HEK293 (cell line): Measurements from ENCODE around the gene OVOL3.

Experiments
- GLIS1 ChIP-seq: fragments of 450-650 bp; formaldehyde crosslinking; IDR thresholded peaks from 2 replicates; pipeline ENCODE4 v1.5.1; 2016; ENCODE audit warnings: missing biosample characterization, missing genetic modification characterization
- HOXA7 ChIP-seq: sonication (generic); formaldehyde crosslinking; IDR thresholded peaks from 2 replicates; pipeline ENCODE4 v1.8.1; 2022; ENCODE audit warnings: missing genetic modification reagents, borderline replicate concordance
- KLF7 ChIP-seq: fragments of 450-650 bp; formaldehyde crosslinking; IDR thresholded peaks from 2 replicates; pipeline ENCODE4 v1.5.1; 2016; ENCODE audit warnings: missing biosample characterization, missing genetic modification characterization, borderline replicate concordance
- KLF8 ChIP-seq: fragments of 450-650 bp; formaldehyde crosslinking; IDR thresholded peaks from 2 replicates; pipeline ENCODE4 v1.5.1; 2016; ENCODE audit warnings: missing biosample characterization, missing genetic modification characterization
- PATZ1 ChIP-seq: fragments of 450-650 bp; formaldehyde crosslinking; IDR thresholded peaks from 2 replicates; pipeline ENCODE4 v1.5.1; 2016; ENCODE audit warnings: missing biosample characterization, missing genetic modification characterization
- PRDM10 ChIP-seq: fragments of 450-650 bp; formaldehyde crosslinking; IDR thresholded peaks from 2 replicates; pipeline ENCODE4 v1.5.1; 2016; ENCODE audit warnings: missing biosample characterization, missing genetic modification characterization
- REST ChIP-seq: fragments of 450-650 bp; formaldehyde crosslinking; IDR thresholded peaks from 2 replicates; pipeline ENCODE4 v1.5.1; 2016; ENCODE audit warnings: missing biosample characterization, missing genetic modification characterization
- SP3 ChIP-seq: fragments of 450-650 bp; formaldehyde crosslinking; IDR thresholded peaks from 2 replicates; pipeline ENCODE4 v1.5.1; 2016; ENCODE audit warnings: missing biosample characterization, missing genetic modification characterization
- ZBTB11 ChIP-seq: fragments of 450-650 bp; formaldehyde crosslinking; conservative IDR thresholded peaks from 2 replicates; pipeline ENCODE4 v1.5.1; 2016; ENCODE audit warnings: low read depth, missing biosample characterization, missing genetic modification characterization
- ZBTB26 ChIP-seq: fragments of 450-650 bp; formaldehyde crosslinking; optimal IDR thresholded peaks from 2 replicates; pipeline ENCODE3; 2016; ENCODE audit warnings: missing biosample characterization, mild to moderate bottlenecking, missing genetic modification characterization
- ZEB2 ChIP-seq: fragments of 450-650 bp; formaldehyde crosslinking; IDR thresholded peaks from 2 replicates; pipeline ENCODE4 v1.5.1; 2016; ENCODE audit warnings: missing biosample characterization, missing genetic modification characterization
- ZFHX2 ChIP-seq: fragments of 450-650 bp; formaldehyde crosslinking; conservative IDR thresholded peaks from 2 replicates; pipeline ENCODE4 v1.5.1; 2016; ENCODE audit warnings: missing biosample characterization, missing genetic modification characterization
- ZNF174 ChIP-seq: fragments of 450-650 bp; formaldehyde crosslinking; IDR thresholded peaks from 2 replicates; pipeline ENCODE4 v1.5.0; 2017; ENCODE audit warnings: missing biosample characterization, mild to moderate bottlenecking, missing genetic modification characterization
- ZNF274 ChIP-seq, 2 experiments: fragments of 200-500 bp in 1 of 2; fragments of 450-650 bp in 1 of 2; sonication (Bioruptor generic) in 1 of 2; formaldehyde crosslinking in 1 of 2; IDR thresholded peaks; 2 replicates each; pipeline versions ENCODE4 v1.5.1 to v1.6.1; 2014 to 2016; ENCODE audit warnings: borderline replicate concordance in 1 of 2, inconsistent platforms in 1 of 2, low read length in 1 of 2, missing biosample characterization in 1 of 2, missing genetic modification characterization in 1 of 2
- ZNF280C ChIP-seq: fragments of 450-650 bp; formaldehyde crosslinking; IDR thresholded peaks from 2 replicates; pipeline ENCODE4 v1.5.1; 2016; ENCODE audit warnings: missing biosample characterization, missing genetic modification characterization
- ZNF324 ChIP-seq: fragments of 450-650 bp; formaldehyde crosslinking; IDR thresholded peaks from 2 replicates; pipeline ENCODE4 v1.5.1; 2016; ENCODE audit warnings: missing biosample characterization, missing genetic modification characterization
- ZNF341 ChIP-seq: fragments of 450-650 bp; formaldehyde crosslinking; IDR thresholded peaks from 2 replicates; pipeline ENCODE4; 2016; ENCODE audit warnings: low read depth, missing biosample characterization, missing genetic modification characterization
- ZNF501 ChIP-seq: fragments of 450-650 bp; formaldehyde crosslinking; IDR thresholded peaks from 2 replicates; pipeline ENCODE4 v1.5.1; 2016; ENCODE audit warnings: missing biosample characterization, missing genetic modification characterization
- ZNF623 ChIP-seq: fragments of 450-650 bp; formaldehyde crosslinking; IDR thresholded peaks from 2 replicates; pipeline ENCODE4 v1.5.1; 2016; ENCODE audit warnings: missing biosample characterization, missing genetic modification characterization
- ZNF670 ChIP-seq: fragments of 450-650 bp; formaldehyde crosslinking; IDR thresholded peaks from 2 replicates; pipeline ENCODE4 v1.5.1; 2016; ENCODE audit warnings: missing biosample characterization, missing genetic modification characterization, low read depth
- ZNF777 ChIP-seq: fragments of 450-650 bp; formaldehyde crosslinking; IDR thresholded peaks from 2 replicates; pipeline ENCODE4 v1.5.1; 2017; ENCODE audit warnings: missing biosample characterization, missing genetic modification characterization, borderline replicate concordance

The OVOL3 gene

GRCh38 chr19:36115453-36116343 lies 4.8 kb downstream of the OVOL3 start, which contains the start of gene TBCB (continued):
- TF ChIP-seq ZNF670 (tag by site-specific recombination) (no peak), ZNF174 (tag by site-specific recombination) (no peak), HOXA7 (CRISPR knock-in tag) (no peak), GLIS1 (tag by site-specific recombination) (0 out of 2 replicates have a peak, but pooled peaks have one; percentile 23), ZNF280C (tag by site-specific recombination) (no peak), ZNF777 (tag by site-specific recombination) (0 out of 2 replicates have a peak, but pooled peaks have one; percentile 22), ZBTB26 (tag by site-specific recombination) (peak; percentile 81), KLF7 (tag by site-specific recombination) (peak; percentile 95), PRDM10 (peak; percentile 79), ZNF324 (tag by site-specific recombination) (peak; percentile 68), ZBTB11 (tag by site-specific recombination) (peak; percentile 61), ZFHX2 (tag by site-specific recombination) (peak; percentile 55), ZNF623 (peak; percentile 27; the same call in 1 of the 2 replicates), ZNF274 (IDR thresholded peaks at IDR 0.05; ENCODE audit: low read length) (no peak), ZNF274 (tag by site-specific recombination; IDR thresholded peaks at IDR 0.05; ENCODE audit: borderline replicate concordance) (no peak), PATZ1 (tag by site-specific recombination) (peak; percentile 97), REST (peak; percentile 33), ZNF341 (tag by site-specific recombination) (peak; percentile 17; the same call in 1 of the 2 replicates), ZNF501 (tag by site-specific recombination) (peak; percentile 66), ZEB2 (tag by site-specific recombination) (peak; percentile 68), SP3 (peak; percentile 97), KLF8 (tag by site-specific recombination) (peak; percentile 99)
